HG02973 (cell line): ENCODE results near the gene AKAP8.
"Not testable (repeated sequence)": the region's sequence is repeated elsewhere in the genome, so short reads cannot be mapped to it uniquely, and the experiment has no call there.

ENCODE experiments used
- ATAC-seq: cut with Tn5 transposase; IDR thresholded peaks from one replicate; pipeline ENCODE4 v1.9.1; 2021; ENCODE audit warnings: moderate library complexity; ENCODE audit not compliant: unreplicated experiment

AKAP8 gene

DNA sequence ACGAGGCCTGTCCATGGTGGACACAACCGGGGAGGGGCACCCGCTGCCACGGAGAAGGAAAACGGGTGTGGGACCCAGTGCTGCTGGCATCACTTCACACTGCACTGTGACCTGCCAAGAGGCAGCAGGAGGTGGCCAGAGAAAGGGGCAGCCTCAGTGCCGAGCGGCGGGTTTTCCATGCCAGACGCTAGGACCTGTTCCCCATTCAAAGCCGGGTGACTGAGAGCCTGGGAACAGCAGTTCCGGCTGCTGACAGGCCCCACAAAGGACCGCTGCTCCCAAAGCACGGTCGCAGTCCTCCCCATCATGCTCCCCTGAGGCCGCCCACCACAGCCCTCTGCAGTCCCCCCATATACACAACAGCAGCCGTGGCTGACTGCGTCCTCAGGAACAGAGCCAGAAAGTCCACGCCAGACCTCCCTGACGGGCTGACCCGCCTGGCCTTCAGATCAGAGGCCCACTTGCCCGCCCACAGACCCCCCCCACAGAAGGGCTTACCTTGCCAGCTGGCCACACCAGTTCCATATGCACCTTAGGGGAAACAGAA lies 5.4 kb downstream of the AKAP8 start:
- ATAC-seq: no peak

DNA sequence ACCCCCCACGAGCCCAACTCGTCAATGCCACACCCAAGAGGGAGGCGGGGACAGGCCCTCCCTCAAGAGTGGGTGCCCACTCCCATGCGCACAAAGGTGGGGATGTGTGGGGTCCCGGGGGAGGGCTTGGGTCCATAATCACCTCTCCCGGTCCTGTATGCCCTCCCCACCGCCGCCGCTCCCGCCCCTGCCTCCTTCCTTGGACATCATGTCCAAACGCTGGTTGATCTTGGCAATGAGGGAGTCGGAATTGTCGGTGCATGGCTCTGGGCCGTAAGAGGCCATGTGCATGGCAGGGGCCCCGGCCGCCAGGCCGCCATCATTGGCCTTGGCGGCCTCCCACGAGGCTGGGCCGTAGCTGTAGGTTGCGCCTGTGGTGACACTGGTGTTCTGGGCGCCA lies 5.9 kb downstream of the AKAP8 start:
- no peak for ATAC-seq

DNA sequence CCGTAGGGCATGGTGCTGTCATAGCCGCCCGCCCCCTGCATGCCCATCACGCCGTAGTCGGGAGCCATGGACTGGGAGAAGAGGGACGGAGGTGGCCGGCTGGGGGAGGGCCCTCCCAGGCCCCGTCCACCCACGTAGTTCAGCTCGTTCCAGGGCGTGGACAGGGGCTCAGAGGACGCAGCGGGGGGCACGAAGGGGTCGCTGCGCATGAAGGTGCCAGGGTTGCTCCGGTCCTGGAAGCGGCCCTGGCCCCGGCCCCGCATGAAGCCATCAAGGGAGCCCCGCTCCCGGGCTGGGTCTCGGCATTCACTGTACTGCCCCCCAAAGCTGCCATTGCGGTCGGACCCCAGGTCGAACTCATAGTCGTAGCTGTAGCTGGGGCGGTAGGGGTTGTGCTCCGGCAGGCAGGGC lies 6.7 kb downstream of the AKAP8 start:
- no peak for ATAC-seq

DNA sequence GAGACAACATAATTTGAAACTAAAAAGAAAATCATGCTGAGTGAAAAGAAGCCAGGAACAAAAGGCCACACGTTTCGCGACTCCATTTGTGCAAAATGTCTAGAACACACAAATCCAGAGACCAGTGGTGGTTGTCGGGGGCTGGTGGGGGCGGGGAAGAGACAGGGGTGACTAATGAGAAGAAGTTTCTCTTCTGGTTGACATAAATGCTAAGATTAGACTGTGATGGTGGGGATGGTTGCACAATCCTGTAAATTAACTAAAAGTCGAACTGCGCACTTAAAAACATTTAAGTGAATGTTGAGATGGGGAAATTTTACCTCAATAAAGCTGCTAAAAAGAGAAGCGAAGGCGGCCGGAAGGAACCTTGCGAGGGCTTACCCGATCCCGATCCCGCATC lies 7.1 kb downstream of the AKAP8 start:
- ATAC-seq: no peak

DNA sequence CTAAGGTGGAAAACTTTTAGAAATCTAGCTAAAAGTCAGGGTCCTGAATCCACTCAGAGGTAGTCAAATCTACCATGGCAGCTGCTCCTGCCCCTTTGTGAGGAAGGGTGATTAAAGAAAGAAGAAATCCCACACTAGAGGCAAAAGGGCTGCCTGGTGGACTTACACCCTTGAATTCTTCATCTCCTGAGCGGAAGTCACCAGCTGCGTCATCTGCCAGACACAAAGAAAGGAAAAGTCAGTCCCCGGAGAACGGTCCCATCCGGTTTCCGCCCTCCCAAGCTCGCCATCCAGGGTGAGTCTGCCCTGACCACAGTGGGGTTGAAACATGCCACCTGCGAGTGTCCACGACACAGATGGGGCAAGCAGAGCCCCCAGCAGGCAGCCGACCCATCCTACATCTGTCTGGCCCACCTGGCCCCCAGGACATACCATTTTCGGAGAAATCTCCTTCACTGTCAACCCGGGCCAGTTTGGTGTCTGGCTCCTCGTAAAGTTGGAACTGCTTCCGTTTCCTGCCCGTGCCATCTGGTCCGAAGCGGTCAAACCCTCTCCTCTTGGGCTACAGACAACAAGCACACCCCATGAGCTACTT lies 7.7 kb downstream of the AKAP8 start:
- no peak for ATAC-seq

DNA sequence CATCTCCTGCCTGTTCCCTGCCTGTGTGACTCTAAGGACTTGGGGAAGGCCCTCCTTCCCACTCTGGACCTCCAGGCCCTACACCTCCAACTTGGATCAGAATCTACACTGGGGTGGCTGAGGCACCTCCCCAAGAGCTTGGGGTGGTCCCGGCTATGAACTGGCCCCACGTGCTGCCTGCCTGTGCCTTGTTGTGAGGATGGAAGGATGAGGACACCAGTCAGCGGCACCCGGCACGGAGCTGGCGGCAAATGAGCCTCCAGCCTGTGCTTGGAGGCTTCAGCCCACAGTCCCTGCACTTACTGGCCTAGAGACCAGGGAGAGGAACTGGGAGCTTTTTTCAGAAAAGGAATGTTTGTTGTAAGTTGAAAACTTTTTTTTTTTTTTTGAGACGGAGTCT lies 8.5 kb downstream of the AKAP8 start:
- ATAC-seq: no peak

DNA sequence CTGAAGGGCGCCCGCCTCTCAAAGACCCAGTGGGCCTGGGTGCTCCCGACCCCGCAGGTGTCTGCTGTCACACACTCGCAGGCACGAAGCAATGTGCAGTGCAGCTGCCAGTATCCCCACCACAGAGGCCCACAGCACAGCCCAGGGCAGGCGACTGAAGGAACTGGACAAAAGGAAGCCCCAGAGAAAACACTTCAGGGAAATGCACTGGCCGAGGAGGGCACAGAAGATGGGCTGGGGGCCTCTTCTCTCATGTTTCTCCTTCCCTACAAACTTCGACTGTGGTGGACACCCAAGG lies 10.0 kb downstream of the AKAP8 start:
- no peak for ATAC-seq

DNA sequence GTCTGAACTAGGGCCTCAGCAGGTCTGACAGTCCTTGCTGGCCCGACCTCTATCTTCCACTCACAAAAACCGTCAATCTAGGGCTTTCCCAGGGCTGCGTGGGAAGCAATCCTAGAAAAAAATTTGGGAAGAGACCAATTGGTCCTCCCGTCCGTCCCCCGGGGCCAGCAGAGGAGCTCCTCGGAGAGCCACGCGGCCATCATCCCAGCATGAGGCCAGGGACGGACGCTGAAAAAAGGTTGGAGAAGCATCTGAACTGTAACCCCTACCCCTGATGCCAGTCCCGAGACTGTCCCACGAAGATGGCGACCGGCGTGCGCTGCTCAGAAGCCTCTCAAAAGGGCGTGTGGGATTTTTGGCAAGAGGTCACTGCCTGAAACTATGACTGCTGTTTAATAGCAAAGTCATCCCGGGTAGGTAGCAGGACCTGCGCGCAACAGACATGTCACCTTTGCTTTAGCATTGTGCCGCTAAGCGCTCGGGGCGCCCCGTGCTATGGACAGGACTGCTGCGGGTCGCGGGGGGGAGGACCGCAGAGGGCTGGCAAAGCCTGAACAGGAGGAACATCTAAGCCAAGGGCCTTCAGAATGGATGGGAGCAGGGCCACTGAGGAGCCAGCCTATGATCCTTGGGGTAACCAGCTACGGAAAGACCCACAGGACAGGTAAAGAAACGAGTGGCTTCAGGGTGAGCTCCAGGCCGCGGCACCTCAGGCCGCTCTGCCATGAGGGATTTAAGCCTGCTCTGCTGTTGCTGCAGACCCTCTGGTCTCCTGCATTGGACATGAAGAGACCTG lies 10.6 kb downstream of the AKAP8 start:
- no peak for ATAC-seq

DNA sequence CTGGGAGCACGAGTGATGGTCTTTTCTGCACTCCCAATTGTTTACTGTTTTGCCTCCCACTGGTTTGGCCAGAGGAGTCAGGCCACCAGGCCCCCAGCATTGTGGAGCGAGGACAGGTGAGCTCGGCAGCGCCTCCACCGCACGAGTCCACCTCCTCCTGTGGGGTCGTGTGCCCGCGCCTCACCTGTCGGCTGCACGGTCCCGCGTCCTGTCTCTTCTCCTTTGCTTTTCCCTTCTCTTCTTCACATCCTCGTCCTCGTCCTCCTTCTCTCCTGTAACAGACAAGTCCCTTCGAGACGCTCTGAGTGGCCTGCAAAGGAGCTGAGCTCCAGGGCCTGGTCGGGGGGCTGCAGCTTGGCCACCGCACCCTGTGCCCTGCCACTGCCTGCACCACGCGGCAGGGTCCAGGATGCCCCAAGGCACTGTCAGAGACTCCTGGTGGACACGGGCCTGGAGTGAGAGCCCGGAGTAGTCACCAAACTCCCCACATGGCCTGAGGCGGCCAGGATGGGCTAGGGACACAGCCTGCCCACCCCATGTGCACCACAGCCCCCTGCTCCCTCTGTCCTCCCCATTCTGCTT lies 11.4 kb downstream of the AKAP8 start:
- no peak for ATAC-seq

DNA sequence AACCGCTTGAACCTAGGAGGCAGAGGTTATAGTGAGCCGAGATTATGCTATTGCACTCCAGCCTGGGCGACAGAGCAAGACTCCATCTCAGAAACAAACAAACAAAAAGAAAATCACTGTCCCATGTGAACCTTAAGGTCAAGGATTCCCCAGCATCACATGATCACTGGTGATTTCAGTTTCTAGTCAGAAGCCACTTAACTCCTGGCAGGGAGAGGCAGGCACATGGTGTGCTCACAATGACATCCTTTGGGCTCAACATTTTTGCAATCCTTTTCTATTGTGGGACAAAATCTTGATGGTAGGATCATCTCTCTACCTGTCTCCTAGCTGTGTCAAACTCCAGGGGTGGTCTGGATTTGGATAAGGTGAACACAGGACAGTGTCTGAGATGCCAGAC lies 12.1 kb downstream of the AKAP8 start:
- ATAC-seq: no peak

DNA sequence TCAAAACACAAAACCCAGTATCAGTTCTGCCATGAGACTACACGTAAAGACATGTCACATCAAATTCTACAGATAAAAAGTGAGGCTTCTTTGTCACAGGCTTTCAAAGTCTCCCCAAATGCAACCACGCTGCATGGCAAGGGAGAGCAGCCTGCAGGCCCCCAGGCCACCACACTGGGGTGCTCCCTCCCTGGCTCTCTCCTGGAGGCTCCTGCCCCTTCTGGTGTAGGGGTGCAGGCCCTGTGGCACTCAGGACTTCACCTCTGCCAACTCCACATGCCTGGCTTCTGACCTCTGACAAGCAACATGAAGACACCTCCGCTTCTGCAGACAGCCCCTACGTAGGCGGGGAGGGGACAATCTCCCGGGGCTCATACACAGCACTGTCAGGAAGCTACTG lies 14.3 kb downstream of the AKAP8 start:
- no peak for ATAC-seq

DNA sequence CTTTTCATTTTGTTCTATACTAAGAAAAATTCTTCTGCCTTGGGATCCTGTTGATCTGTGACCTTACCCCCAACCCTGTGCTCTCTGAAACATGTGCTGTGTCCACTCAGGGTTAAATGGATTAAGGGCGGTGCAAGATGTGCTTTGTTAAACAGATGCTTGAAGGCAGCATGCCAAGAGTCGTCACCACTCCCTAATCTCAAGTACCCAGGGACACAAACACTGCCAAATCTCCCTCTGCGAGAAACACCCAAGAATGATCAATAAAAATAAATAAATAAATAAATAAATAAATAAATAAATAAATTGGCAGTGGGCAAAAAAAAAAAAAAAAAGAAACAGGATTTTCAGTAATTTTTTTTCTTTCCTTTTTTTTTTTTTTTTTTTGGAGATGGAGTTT lies 15.8 kb downstream of the AKAP8 start:
- ATAC-seq: not testable (repeated sequence)

DNA sequence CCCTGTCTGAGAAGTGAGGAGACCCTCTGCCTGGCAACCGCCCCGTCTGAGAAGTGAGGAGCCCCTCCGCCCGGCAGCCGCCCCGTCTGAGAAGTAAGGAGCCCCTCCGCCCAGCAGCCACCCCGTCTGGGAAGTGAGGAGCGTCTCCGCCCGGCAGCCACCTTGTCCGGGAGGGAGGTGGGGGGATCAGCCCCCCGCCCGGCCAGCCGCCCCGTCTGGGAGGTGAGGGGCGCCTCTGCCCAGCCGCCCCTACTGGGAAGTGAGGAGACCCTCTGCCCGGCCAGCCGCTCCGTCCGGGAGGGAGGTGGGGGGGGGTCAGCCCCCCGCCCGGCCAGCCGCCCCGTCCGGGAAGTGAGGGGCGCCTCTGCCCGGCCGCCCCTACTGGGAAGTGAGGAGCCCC lies 16.5 kb downstream of the AKAP8 start:
- ATAC-seq: not testable (repeated sequence)

DNA sequence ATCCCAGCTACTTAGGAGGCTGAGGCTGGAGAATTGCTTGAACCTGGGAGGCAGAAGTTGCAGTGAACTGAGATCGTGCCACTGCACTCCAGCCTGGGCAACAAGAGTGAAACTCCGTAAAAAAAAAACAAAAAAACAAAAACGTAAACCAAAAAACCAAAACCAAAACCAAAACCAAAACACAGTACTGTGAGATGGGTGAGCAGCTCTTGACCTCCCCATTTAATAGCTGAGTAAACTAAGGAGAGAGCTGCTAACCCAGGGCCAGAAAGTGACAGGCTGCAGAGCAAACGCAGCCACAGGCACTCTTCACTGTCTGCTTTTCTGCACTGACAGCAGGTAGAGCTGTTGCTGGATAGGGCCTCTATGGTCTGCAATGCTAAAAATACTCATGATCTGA lies 19.6 kb downstream of the AKAP8 start:
- ATAC-seq: not testable (repeated sequence)

DNA sequence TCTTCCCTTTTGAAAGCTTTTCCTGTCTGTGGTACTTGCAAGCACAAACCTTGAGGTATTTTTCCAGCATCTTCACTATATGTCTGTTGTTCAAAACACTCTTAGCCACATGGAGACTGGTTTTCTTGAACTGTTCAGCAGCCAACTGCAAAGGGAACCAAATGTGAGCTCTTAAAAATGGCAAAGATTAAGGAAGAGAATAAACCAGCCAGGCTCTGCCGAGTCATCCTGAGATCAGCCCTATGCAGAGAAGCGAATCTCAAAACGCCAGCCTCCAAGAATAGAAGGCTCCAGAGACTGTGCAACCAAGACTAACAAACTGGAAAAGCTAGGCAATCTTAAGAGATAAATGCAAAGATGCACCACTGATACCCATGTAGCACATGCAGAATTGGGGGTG lies 20.7 kb downstream of the AKAP8 start:
- no peak for ATAC-seq

DNA sequence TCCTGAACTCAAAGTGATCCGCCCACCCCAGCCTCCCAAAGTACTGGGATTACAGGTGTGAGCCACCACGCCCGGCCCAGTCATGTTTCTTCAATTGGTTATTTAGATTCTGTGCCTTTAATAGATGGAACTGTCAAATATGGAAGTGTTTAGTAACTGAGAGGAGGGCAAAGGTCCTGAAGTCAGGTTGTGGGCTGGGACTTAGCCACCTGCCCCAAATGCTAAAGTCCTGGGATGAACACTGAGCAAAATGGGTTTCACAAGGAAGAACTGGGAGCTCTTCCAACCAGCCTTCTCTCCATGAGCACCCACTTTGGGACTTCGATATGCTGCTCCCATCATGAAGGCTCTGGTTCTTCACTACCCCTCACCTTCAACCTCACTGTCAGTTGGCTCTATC lies 21.7 kb downstream of the AKAP8 start:
- ATAC-seq: no peak

DNA sequence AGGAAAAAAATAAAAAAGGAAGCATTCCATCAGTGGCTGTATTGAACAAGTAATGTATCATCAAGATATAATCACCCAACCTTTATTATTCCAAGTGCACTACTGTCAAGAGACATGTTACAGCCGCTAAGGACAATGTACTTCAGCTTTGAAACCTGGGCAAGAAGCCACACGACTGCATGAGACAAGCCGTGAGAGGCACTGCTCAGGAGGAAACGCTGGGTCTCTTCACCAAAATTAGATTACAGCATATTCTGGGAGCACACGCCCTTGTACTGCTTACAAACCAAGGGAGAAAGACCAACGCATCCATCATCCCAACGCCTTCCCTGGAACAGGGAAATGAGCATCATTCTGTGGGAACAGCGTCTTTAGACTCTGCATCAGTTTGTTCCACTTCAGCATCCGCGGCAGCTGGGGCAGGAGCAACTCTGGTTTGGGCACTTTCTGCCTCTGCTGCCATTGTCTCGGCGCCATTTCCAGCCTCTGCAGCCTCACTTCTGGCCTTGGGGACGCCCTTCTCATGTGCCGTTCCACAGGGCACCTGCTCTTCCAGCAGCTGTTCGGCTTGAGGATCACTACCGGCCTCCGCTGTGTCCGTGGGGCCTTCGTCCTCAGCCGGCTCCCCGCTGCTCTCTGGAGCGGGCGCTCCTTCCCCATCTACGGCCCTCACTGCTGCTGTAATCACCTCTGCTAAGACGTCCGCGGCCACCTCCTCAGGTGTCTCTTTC lies 24.9 kb downstream of the AKAP8 start:
- ATAC-seq: no peak

DNA sequence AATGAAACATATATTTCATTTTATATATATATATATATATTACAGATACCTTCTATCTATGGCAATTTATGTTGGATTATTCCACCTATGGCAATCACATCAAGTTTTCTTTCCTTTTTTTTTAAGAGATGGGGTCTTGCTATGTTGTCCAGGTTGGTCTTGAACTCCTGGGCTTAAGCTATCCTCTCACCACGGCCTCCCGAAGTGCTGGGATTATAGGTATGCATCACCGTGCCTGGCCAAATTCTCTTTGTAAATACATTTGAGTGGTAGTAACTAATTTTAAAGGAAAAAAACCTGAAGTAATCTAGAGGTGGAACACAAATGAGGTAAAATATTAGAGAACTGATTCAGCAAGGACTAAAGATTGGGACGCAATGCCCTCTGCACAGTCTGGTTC lies 25.7 kb downstream of the AKAP8 start:
- ATAC-seq: no peak

DNA sequence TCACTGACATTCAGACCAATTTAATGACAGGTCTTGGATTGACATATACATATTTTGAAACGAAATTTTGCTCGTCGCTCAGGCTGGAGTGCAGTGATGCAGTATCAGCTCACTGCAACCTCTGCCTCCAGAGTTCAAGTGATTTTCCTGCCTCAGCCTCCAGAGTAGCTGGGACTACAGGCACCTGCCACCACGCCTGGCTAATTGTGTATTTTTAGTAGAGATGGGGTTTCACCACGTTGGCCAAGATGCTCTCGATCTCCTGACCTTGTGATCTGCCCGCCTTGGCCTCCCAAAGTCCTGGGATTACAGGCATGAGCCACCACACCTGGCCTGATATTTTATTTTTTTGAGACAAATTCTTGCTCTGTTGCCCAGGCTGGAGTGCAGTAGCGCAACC lies 27.1 kb downstream of the AKAP8 start:
- ATAC-seq: not testable (repeated sequence)

DNA sequence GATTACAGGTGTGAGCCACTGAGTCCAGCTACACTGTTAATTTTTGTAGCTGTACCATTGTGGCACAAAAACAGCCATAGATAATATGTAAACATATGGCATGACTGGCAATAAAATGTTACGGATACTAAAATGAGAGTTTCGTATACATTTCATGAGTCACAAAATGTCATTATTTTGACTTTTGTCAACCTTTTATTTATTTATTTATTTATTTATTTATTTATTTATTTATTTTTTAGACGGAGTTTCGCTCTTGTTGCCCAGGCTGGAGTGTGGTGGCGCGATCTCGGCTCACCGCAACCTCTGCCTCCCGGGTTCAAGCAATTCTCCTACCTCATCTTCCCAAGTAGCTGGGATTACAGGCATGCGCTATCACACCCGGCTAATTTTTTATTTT lies 38.3 kb downstream of the AKAP8 start:
- ATAC-seq: not testable (repeated sequence)

DNA sequence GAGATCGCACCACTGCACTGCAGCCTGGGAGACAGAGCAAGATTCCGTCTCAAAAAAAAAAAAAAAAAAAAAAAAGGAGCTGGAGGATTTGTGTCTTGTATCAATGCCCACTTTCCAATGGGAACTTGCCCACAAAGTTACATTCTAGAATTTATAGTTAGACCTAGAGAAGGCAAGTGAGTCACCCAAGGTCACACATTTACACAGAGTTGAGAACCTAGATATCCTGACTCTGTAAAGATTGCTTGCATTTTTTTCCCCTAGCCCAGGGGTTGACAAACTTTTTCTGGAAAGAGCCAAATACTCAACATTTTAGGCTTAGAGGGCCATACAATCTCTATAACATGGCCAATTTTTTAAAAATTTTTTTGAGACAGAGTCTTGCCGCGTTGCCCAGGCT lies 39.5 kb downstream of the AKAP8 start:
- no peak for ATAC-seq

DNA sequence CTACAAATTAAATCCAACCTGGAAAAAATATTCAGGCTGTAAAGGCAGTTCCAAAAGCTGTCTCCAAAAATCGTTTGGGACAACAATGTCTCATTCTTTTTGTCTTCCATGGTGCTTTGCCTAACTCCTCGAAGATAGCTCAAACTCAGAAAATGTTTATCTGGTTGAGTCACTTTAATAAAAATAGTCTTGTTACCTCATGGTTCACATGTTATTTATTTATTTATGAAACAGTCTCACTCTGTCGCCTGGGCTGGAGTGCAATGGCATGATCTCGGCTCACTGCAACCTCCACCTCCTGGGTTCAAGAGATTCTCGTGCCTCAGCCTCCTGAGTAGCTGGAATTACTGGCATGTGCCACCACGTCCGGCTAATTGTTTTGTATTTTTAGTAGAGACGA lies 42.4 kb downstream of the AKAP8 start:
- no peak for ATAC-seq
